GM18526 (cell line): ENCODE data around the gene IQCC.
A peak's percentile ranks its signal among the peaks of the same experiment; 100 is the strongest.

ENCODE experiments used
- POLR2A ChIP-seq: IDR thresholded peaks from 3 replicates; pipeline ENCODE4 v1.6.1; 2011; ENCODE audit not compliant: insufficient read length; ENCODE audit errors: extremely low read depth

The IQCC gene

GRCh38 chr1:32208891-32209328, 3.4 kb downstream of the IQCC start, which contains the start of gene DCDC2B:
Gene DCDC2B, plus strand, starts transcription at chr1:32209089. Its CDS starts 5 bp downstream, at chr1:32209094.
- no peak for TF ChIP-seq POLR2A

GRCh38 chr1:32215629-32216480, 10.4 kb downstream of the IQCC start:
- TF ChIP-seq POLR2A: no peak

- no peak for TF ChIP-seq POLR2A
Observed at GRCh38 chr1:32216566-32216965, 11.1 kb downstream of the IQCC start.

GRCh38 chr1:32219022-32219421, 13.6 kb downstream of the IQCC start:
- TF ChIP-seq POLR2A: no peak

GRCh38 chr1:32220746-32221580, 15.5 kb downstream of the IQCC start:
- no peak for TF ChIP-seq POLR2A

GRCh38 chr1:32221581-32221979, 16.1 kb downstream of the IQCC start:
- TF ChIP-seq POLR2A: no peak

GRCh38 chr1:32221980-32222755, 16.7 kb downstream of the IQCC start, which contains the start of the genes EIF3I and TMEM234:
Gene EIF3I, plus strand, starts transcription at chr1:32222407. Its CDS starts 35 bp downstream, at chr1:32222442.
Gene TMEM234, minus strand, starts transcription at chr1:32222353. Its CDS starts 31 bp downstream, at chr1:32222322.
- TF ChIP-seq POLR2A: peak; percentile 74

GRCh38 chr1:32223683-32224082, 18.2 kb downstream of the IQCC start:
- no peak for TF ChIP-seq POLR2A

- TF ChIP-seq POLR2A: no peak
Observed at GRCh38 chr1:32224285-32224684, 18.8 kb downstream of the IQCC start.

GRCh38 chr1:32228771-32229170, 23.3 kb downstream of the IQCC start:
- no peak for TF ChIP-seq POLR2A

GRCh38 chr1:32231843-32232432, 26.5 kb downstream of the IQCC start:
- no peak for TF ChIP-seq POLR2A

GRCh38 chr1:32232558-32233304, 27.3 kb downstream of the IQCC start:
- TF ChIP-seq POLR2A: no peak

- no peak for TF ChIP-seq POLR2A
Observed at GRCh38 chr1:32234792-32235191, 29.3 kb downstream of the IQCC start.

GRCh38 chr1:32239337-32239736, 33.9 kb downstream of the IQCC start:
- TF ChIP-seq POLR2A: no peak
